ENCODE results near the gene CBFA2T3. TPM values are rescaled to one million over a fixed set of nuclear protein-coding genes. Genes with fewer than 3 reads are reported as not detected.

CBFA2T3 gene
- total RNA-seq, 1 experiment from 2014 or later, result 2.9 TPM

DNA sequence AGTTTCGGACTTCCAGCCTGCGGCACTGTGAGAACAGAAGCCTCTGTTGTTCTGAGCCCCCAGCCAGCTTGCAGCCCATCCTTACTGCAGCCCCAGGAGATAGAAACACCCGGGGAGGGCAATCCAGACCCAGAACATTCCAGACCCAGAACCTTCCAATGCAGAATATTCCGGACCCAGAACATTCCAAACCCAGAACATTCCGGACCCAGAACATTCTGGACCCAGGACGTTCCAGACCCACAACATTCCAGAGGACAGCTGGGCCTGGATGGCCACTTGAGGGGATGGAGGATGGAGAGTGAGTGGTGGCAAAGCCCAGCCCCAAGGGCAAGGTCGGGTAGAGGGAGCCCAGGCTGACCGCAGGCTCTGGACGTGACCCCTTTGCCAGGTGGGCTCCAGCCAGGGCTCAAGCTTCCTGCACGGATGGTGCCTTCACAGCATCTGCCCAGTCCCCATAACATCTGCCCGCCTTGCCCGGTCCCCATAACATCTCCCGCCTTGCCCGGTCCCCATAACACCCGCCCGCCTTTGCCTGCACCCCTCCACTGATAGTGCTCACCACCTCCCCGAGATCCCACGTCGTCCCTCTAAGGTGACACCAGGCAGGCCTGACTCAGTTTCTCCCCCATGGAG, 3.5 kb downstream of the CBFA2T3 start:
- H3K18ac ChIP-seq (ENCODE audit: insufficient read length, low read depth, low read length), result no peak overlapping the region
- H2BK20ac ChIP-seq (ENCODE audit: low read depth, low read length, poor library complexity, severe bottlenecking), result no peak overlapping the region
- no peaks in the 10 kb centered on the region for H3K79me1 ChIP-seq (ENCODE audit: insufficient read depth, low read depth, low read length, poor library complexity, severe bottlenecking)
- no peak overlapping the region for H4K8ac ChIP-seq (replicated peaks; ENCODE audit: insufficient read length, low read depth, low read length)
- no peak overlapping the region for H4K5ac ChIP-seq (ENCODE audit: insufficient read length, low read depth, low read length)
- WGBS (ENCODE audit: extremely low coverage, insufficient read length, low lambda C conversion rate), result no CpG with 5 or more reads among the region's 19 CpGs
- H3K4me2 ChIP-seq (ENCODE audit: insufficient read depth, insufficient read length, low read length), result no peak overlapping the region
- H3K23ac ChIP-seq (ENCODE audit: insufficient read length, low read depth, low read length), result no peak overlapping the region
- no peak overlapping the region for H3K4me3 Mint-ChIP-seq
- no peaks in the 10 kb centered on the region for H3K79me2 ChIP-seq (ENCODE audit: insufficient read depth, low read length)
- no peaks in the 10 kb centered on the region for H4K20me1 ChIP-seq (ENCODE audit: control insufficient read depth, insufficient read depth, insufficient read length)
- H3K9me3 Mint-ChIP-seq, result no peaks in the 10 kb centered on the region
- H3K4me1 ChIP-seq (ENCODE audit: insufficient read depth, low read length), result no peaks in the 10 kb centered on the region
- H4K91ac ChIP-seq (ENCODE audit: insufficient read length, low read depth, low read length), result no peak overlapping the region
- H3T11ph ChIP-seq (ENCODE audit: low read length), result no peak overlapping the region
- H3K4ac ChIP-seq (ENCODE audit: low read depth, low read length), result no peak overlapping the region
- H2BK12ac ChIP-seq (ENCODE audit: insufficient read length, low read depth, low read length), result no peak overlapping the region
- no peaks in the 10 kb centered on the region for H3K9me3 ChIP-seq (ENCODE audit: control insufficient read depth, low read depth, low read length)
- H3K9ac ChIP-seq (ENCODE audit: extremely low read depth, insufficient read length, low read length), result no peak overlapping the region
- no peaks in the 10 kb centered on the region for H3K27me3 ChIP-seq (ENCODE audit: insufficient read depth, low read length)
- no peak overlapping the region for H2BK120ac ChIP-seq (ENCODE audit: low read depth, low read length, poor library complexity, severe bottlenecking)
- H3K36me3 Mint-ChIP-seq (ENCODE audit: insufficient read depth in 1 of 3, low read depth in 3 of 3), result no peaks in the 10 kb centered on the region
- no peak overlapping the region for H2BK15ac ChIP-seq (ENCODE audit: low read depth, low read length)
- H3K27ac Mint-ChIP-seq, result no peak overlapping the region; a peak in 1 of 7 replicates
- no peak overlapping the region for H3K14ac ChIP-seq (ENCODE audit: insufficient read depth, low read length)
- H3K56ac ChIP-seq (ENCODE audit: insufficient read length, low read depth, low read length), result no peak overlapping the region
- TF ChIP-seq, protein P1, sequence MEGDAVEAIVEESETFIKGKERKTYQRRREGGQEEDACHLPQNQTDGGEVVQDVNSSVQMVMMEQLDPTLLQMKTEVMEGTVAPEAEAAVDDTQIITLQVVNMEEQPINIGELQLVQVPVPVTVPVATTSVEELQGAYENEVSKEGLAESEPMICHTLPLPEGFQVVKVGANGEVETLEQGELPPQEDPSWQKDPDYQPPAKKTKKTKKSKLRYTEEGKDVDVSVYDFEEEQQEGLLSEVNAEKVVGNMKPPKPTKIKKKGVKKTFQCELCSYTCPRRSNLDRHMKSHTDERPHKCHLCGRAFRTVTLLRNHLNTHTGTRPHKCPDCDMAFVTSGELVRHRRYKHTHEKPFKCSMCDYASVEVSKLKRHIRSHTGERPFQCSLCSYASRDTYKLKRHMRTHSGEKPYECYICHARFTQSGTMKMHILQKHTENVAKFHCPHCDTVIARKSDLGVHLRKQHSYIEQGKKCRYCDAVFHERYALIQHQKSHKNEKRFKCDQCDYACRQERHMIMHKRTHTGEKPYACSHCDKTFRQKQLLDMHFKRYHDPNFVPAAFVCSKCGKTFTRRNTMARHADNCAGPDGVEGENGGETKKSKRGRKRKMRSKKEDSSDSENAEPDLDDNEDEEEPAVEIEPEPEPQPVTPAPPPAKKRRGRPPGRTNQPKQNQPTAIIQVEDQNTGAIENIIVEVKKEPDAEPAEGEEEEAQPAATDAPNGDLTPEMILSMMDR (conservative IDR thresholded peaks at IDR 0.05), result no peak
- DNase-seq, result no peak
- no peaks in the 10 kb centered on the region for H3K23me2 ChIP-seq (ENCODE audit: insufficient read length, low read depth, low read length, poor library complexity, severe bottlenecking)
- H3K27ac ChIP-seq (ENCODE audit: insufficient read length, low read depth, low read length), result no peak overlapping the region
- H3K27me3 Mint-ChIP-seq (ENCODE audit: low read depth), result no peaks in the 10 kb centered on the region
- H2AK5ac ChIP-seq (ENCODE audit: insufficient read length, low read length), result no peak overlapping the region
- H2AFZ ChIP-seq (ENCODE audit: low read length), result no peak overlapping the region
- H2BK5ac ChIP-seq (ENCODE audit: insufficient read length, low read length), result no peak overlapping the region
- H3K4me1 Mint-ChIP-seq, result peaks cover 0 to 6% of the 10 kb centered on the region in 2 experiments; a peak in 1 of 4 replicates

Data from H9 (cell line).